Endothelial cell of umbilical vein (primary cell): ENCODE data around the gene MRC2. TPM values are rescaled to one million over a fixed set of nuclear protein-coding genes. Genes with fewer than 3 reads are reported as not detected.

ENCODE experiments used
- BruUV-seq: library from RNA; stranded (reverse); fragments of 400-500 nt; replicated peaks from 2 replicates; lab custom pipeline; 2021; lab: Mats Ljungman, UMichigan
- CTCF ChIA-PET: fragments of 300-600, 350-600 bp; sonication (Branson Sonifier 250); formaldehyde crosslinking; loops from one replicate; lab custom pipeline; 2021; ENCODE audit warnings: antibody characterized with exemption, inconsistent platforms; lab: Charles Lee
- POLR2A ChIA-PET: fragments of 300-600, 350-600 bp; sonication (Branson Sonifier 250); formaldehyde crosslinking; loops from one replicate; lab custom pipeline; 2021; ENCODE audit warnings: antibody characterized with exemption, inconsistent platforms; lab: Charles Lee
- DNase-seq: peaks from one replicate; pipeline ENCODE4 v3.0.0-alpha.2; 2011; ENCODE audit warnings: low read depth, low spot score
- FAIRE-seq: peaks from 2 replicates; lab custom pipeline; 2011; peaks lifted over from hg19 to GRCh38; lab: Jason Lieb, UNC
- H2AFZ ChIP-seq: 2 replicates; pipeline ENCODE4 v1.6.0; 2012; ENCODE audit warnings: low read depth, low read length, control low read depth, inconsistent platforms
- H3K27ac ChIP-seq: 2 replicates; pipeline ENCODE4 v1.5.1; 2011; ENCODE audit warnings: low read depth, mild to moderate bottlenecking, control low read depth, low read length, moderate library complexity; ENCODE audit not compliant: insufficient read depth
- H3K27me3 ChIP-seq, 2 experiments: 2 replicates each; pipeline versions ENCODE4 v1.6.0 to v1.6.1; 2011; ENCODE audit warnings: low read length in 2 of 2, mixed read lengths in 1 of 2; ENCODE audit not compliant: control insufficient read depth in 2 of 2, insufficient read depth in 2 of 2
- H3K36me3 ChIP-seq, 2 experiments: 2 replicates in 1 of 2; 3 replicates in 1 of 2; pipeline ENCODE4 v1.5.1; 2011; ENCODE audit warnings: low read length in 2 of 2, mild to moderate bottlenecking in 1 of 2, moderate library complexity in 1 of 2; ENCODE audit not compliant: control insufficient read depth in 2 of 2, insufficient read depth in 2 of 2; ENCODE audit errors: extremely low read depth in 1 of 2
- H3K4me1 ChIP-seq: 3 replicates; pipeline ENCODE4 v1.5.1; 2011; ENCODE audit warnings: mild to moderate bottlenecking, low read length; ENCODE audit not compliant: control insufficient read depth, insufficient read depth; ENCODE audit errors: extremely low read depth
- H3K4me2 ChIP-seq: 2 replicates; pipeline ENCODE4 v1.6.1; 2011; ENCODE audit warnings: low read length, control low read depth, mixed read lengths; ENCODE audit not compliant: insufficient read depth
- H3K4me3 ChIP-seq, 3 experiments: fragments of 200-600 bp in 1 of 3; sonication (generic), shearing (Covaris generic) in 1 of 3; replicated peaks in 1 of 3; 2 replicates each; pipeline ENCODE4 v1.5.1; 2011 to 2016; ENCODE audit warnings: control low read depth in 3 of 3, low read length in 3 of 3, mild to moderate bottlenecking in 2 of 3, inconsistent platforms in 1 of 3, low read depth in 1 of 3, moderate library complexity in 1 of 3; ENCODE audit not compliant: insufficient read depth in 1 of 3
- H3K79me2 ChIP-seq: 2 replicates; pipeline ENCODE4 v1.6.0; 2012; ENCODE audit warnings: low read length, inconsistent platforms; ENCODE audit not compliant: control insufficient read depth, insufficient read depth
- H3K9ac ChIP-seq: replicated peaks from 2 replicates; pipeline ENCODE3; 2011; ENCODE audit warnings: low read length, control low read depth; ENCODE audit not compliant: insufficient read depth; ENCODE audit errors: extremely low read depth
- H3K9me1 ChIP-seq: replicated peaks from 3 replicates; pipeline ENCODE4 v1.6.0; 2011; ENCODE audit warnings: mild to moderate bottlenecking, low read length; ENCODE audit not compliant: control insufficient read depth, insufficient read depth; ENCODE audit errors: extremely low read depth
- H3K9me3 ChIP-seq: replicated peaks from 2 replicates; pipeline ENCODE4 v1.5.1; 2012; ENCODE audit warnings: low read length, inconsistent platforms; ENCODE audit not compliant: control insufficient read depth, insufficient read depth
- H4K20me1 ChIP-seq: replicated peaks from 2 replicates; pipeline ENCODE3; 2011; ENCODE audit warnings: mild to moderate bottlenecking, low read length; ENCODE audit not compliant: control insufficient read depth, insufficient read depth; ENCODE audit errors: extremely low read depth
- EZH2 ChIP-seq: IDR thresholded peaks from 2 replicates; pipeline ENCODE4 v1.6.1; 2012; ENCODE audit warnings: borderline replicate concordance, low read depth, mild to moderate bottlenecking, moderate library complexity, low read length, inconsistent platforms; ENCODE audit not compliant: severe bottlenecking
- FOS ChIP-seq: IDR thresholded peaks from 2 replicates; pipeline ENCODE4 v1.6.1; 2011; ENCODE audit warnings: mild to moderate bottlenecking, low read length, moderate library complexity, borderline replicate concordance; ENCODE audit not compliant: insufficient read depth
- GATA2 ChIP-seq: IDR thresholded peaks from 2 replicates; pipeline ENCODE4 v1.7.0; 2011; ENCODE audit warnings: low read depth, mild to moderate bottlenecking, moderate library complexity, mixed read lengths, low read length; ENCODE audit not compliant: insufficient read length, insufficient read depth
- JUN ChIP-seq: IDR thresholded peaks from 2 replicates; pipeline ENCODE4 v1.6.1; 2011; ENCODE audit warnings: borderline replicate concordance, low read depth; ENCODE audit not compliant: insufficient read length, insufficient read depth
- MAX ChIP-seq: IDR thresholded peaks from 2 replicates; pipeline ENCODE4 v1.6.1; 2011; ENCODE audit not compliant: insufficient read depth, insufficient read length
- MYC ChIP-seq: IDR thresholded peaks from one replicate; pipeline ENCODE4 v1.6.1; 2011; ENCODE audit warnings: mild to moderate bottlenecking, low read depth, low read length
- POLR2A ChIP-seq: IDR thresholded peaks from 2 replicates; pipeline ENCODE4 v1.6.1; 2012; ENCODE audit warnings: low read depth, mild to moderate bottlenecking, control low read depth, low read length
- POLR2AphosphoS5 ChIP-seq: IDR thresholded peaks from 2 replicates; pipeline ENCODE4 v1.6.1; 2012; ENCODE audit warnings: low read depth, mild to moderate bottlenecking, control low read depth, low read length, moderate library complexity; ENCODE audit not compliant: insufficient read depth
- dilution Hi-C: fragments of 300-500 bp; cut with MboI; formaldehyde crosslinking; loops from one replicate; pipeline ENCODE4 v1.15.0; 2019; ENCODE audit warnings: low sequenced_read_pairs; ENCODE audit not compliant: extremely low pct_ligation_motif_present
- intact Hi-C: fragments of 100-400 bp; cut with micrococcal nuclease; formaldehyde crosslinking; loops from one replicate; pipeline ENCODE4 v1.10.0; 2022
- polyA plus RNA-seq, 4 experiments: library from polyadenylated mRNA; depleted of rRNA in 3 of 4; stranded (reverse) in 3 of 4; unstranded in 1 of 4; fragments of >200 nt; gene quantifications; 2 replicates each; pipeline versions ENCODE4 v1.2.1 to v1.2.3, GENCODE V29; 2011 to 2012; ENCODE audit warnings: missing spikeins in 1 of 4
- total RNA-seq: library from RNA; stranded (reverse); gene quantifications from 2 replicates; pipeline ENCODE4 v1.2.3, GENCODE V29; 2021
- TF ChIP-seq, protein P1 (sequence below), 2 donors: IDR thresholded peaks; 1 replicate in 1 of 2; 2 replicates in 1 of 2; pipeline ENCODE4 v1.5.1; 2011; ENCODE audit warnings: low read length in 2 of 2, mild to moderate bottlenecking in 2 of 2, moderate library complexity in 2 of 2, control low read depth in 1 of 2, inconsistent platforms in 1 of 2, low read depth in 1 of 2; ENCODE audit not compliant: insufficient read depth in 1 of 2; ENCODE audit errors: extremely low read depth in 1 of 2

MRC2 gene
- total and polyA plus RNA-seq, 2 donors (not counting 3 experiments of a cell fraction or from before 2014, with no cell fraction given), result 30.6 to 52.7 TPM

GRCh38 chr17:62599964-62600657 lies 27.4 kb upstream of the MRC2 start:
- dilution Hi-C loops, result no loop called here
- no peak overlapping the region for H3K4me2 ChIP-seq
- no peak overlapping the region for H3K27ac ChIP-seq
- H3K36me3 ChIP-seq, result peaks cover 11% of the 10 kb centered on the region in 2 experiments
- no peaks in the 10 kb centered on the region for H3K9me1 ChIP-seq
- DNase-seq (no peak), FAIRE-seq (no peak)
- CTCF ChIA-PET, result no interaction called here
- no peak overlapping the region for H2AFZ ChIP-seq
- POLR2A ChIA-PET, result no interaction called here
- no peak overlapping the region for H3K4me3 ChIP-seq
- no peak overlapping the region for H3K9ac ChIP-seq
- no peaks in the 10 kb centered on the region for H4K20me1 ChIP-seq
- no peaks in the 10 kb centered on the region for H3K27me3 ChIP-seq
- BruUV-seq, result no TSS peak
- no peak for TF ChIP-seq MAX
- TF ChIP-seq, protein P1, sequence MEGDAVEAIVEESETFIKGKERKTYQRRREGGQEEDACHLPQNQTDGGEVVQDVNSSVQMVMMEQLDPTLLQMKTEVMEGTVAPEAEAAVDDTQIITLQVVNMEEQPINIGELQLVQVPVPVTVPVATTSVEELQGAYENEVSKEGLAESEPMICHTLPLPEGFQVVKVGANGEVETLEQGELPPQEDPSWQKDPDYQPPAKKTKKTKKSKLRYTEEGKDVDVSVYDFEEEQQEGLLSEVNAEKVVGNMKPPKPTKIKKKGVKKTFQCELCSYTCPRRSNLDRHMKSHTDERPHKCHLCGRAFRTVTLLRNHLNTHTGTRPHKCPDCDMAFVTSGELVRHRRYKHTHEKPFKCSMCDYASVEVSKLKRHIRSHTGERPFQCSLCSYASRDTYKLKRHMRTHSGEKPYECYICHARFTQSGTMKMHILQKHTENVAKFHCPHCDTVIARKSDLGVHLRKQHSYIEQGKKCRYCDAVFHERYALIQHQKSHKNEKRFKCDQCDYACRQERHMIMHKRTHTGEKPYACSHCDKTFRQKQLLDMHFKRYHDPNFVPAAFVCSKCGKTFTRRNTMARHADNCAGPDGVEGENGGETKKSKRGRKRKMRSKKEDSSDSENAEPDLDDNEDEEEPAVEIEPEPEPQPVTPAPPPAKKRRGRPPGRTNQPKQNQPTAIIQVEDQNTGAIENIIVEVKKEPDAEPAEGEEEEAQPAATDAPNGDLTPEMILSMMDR (IDR thresholded peaks at IDR 0.05; ENCODE audit: extremely low read depth in 1 of 2, insufficient read depth in 1 of 2, low read depth in 1 of 2, low read length in 2 of 2), result no peak
- TF ChIP-seq GATA2, result no peak
- intact Hi-C loops, result no loop called here
- H3K79me2 ChIP-seq, result no peaks in the 10 kb centered on the region
- H3K4me1 ChIP-seq, result no peaks in the 10 kb centered on the region
- H3K9me3 ChIP-seq, result no peaks in the 10 kb centered on the region

DNA sequence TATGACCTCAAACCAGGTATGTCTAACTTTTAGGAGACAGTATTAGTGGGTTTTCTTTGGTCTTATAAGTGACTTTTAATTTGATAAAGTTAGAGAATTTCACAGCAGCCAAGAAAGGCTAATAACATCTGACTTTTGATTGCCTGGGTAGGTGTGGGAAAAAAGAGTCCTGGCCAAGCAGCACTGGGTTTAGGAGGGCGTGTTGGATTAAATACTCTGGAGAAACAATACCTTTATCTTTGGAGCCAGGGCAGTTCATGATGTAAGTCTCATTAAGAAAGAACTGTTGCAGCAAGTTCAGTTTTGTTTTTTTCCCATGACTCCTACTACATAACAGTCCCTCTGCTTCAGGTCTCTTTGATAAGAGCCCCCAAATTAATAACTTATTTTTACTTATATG lies 26.7 kb upstream of the MRC2 start:
- no peaks in the 10 kb centered on the region for H4K20me1 ChIP-seq
- no peaks in the 10 kb centered on the region for H3K9me1 ChIP-seq
- H3K4me3 ChIP-seq, result no peak overlapping the region
- FAIRE-seq, result no peak
- ChIA-PET POLR2A (no interaction called here), CTCF (interaction anchor here (1.3 kb wide), 1 partner anchor 48 kb away, joined by 7 read pairs; no protein-coding TSS in a partner anchor)
- peaks cover 11% of the 10 kb centered on the region in 2 experiments for H3K36me3 ChIP-seq
- TF ChIP-seq POLR2AphosphoS5 (no peak), EZH2 (no peak), JUN (no peak), FOS (no peak), MAX (no peak), GATA2 (no peak), MYC (no peak), POLR2A (no peak)
- no peaks in the 10 kb centered on the region for H3K9me3 ChIP-seq
- no peak overlapping the region for H3K4me2 ChIP-seq
- no peak overlapping the region for H2AFZ ChIP-seq
- H3K9ac ChIP-seq, result no peak overlapping the region
- H3K4me1 ChIP-seq, result no peaks in the 10 kb centered on the region
- H3K79me2 ChIP-seq, result no peaks in the 10 kb centered on the region
- DNase-seq, result no peak
- H3K27ac ChIP-seq, result no peak overlapping the region
- no peaks in the 10 kb centered on the region for H3K27me3 ChIP-seq
- BruUV-seq, result no TSS peak
- dilution Hi-C loops (no loop called here), intact Hi-C loops (no loop called here)
